Measurements from ENCODE around the gene DIABLO. TPM values are rescaled to one million over a fixed set of nuclear protein-coding genes. Genes with fewer than 3 reads are reported as not detected.
A peak's percentile ranks its signal among the peaks of the same experiment; 100 is the strongest.

DIABLO gene
- total RNA-seq, 1 donor from 2014 or later, result 76.4 TPM

DNA sequence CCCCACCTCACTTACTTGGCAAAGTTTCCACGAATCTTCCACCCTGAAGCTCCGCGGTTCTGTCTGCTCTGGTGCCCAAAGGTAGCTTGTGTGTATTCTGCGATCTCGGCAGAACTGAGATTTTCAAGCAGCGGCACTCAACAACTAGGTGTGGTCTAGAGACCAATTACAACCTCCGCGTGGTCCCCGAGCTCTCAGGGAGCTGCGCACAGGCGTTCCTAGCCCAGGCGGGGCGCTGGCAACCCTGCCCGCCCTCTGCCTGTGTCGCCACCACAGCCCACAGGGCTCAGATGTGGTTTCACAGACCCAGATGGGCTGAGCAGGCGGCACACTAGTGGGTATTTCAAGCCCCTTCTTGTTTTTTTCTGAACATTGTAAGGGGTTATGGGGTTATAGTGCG is 1.5 kb upstream of the DIABLO start:
- peaks cover 22% of the 10 kb centered on the region for H3K4me1 Mint-ChIP-seq
- no peak for DNase-seq (ENCODE audit: low spot score in 2 of 2, unreplicated experiment in 2 of 2)
- TF ChIP-seq, protein P1, sequence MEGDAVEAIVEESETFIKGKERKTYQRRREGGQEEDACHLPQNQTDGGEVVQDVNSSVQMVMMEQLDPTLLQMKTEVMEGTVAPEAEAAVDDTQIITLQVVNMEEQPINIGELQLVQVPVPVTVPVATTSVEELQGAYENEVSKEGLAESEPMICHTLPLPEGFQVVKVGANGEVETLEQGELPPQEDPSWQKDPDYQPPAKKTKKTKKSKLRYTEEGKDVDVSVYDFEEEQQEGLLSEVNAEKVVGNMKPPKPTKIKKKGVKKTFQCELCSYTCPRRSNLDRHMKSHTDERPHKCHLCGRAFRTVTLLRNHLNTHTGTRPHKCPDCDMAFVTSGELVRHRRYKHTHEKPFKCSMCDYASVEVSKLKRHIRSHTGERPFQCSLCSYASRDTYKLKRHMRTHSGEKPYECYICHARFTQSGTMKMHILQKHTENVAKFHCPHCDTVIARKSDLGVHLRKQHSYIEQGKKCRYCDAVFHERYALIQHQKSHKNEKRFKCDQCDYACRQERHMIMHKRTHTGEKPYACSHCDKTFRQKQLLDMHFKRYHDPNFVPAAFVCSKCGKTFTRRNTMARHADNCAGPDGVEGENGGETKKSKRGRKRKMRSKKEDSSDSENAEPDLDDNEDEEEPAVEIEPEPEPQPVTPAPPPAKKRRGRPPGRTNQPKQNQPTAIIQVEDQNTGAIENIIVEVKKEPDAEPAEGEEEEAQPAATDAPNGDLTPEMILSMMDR (IDR thresholded peaks at IDR 0.05; ENCODE audit: unreplicated experiment), result no peak
- H3K36me3 Mint-ChIP-seq, result peaks cover 14% of the 10 kb centered on the region
- no peak overlapping the region for H3K4me3 Mint-ChIP-seq
- H3K27ac Mint-ChIP-seq, result no peak overlapping the region
- H3K27me3 Mint-ChIP-seq (ENCODE audit: low read depth), result no peaks in the 10 kb centered on the region
- no peaks in the 10 kb centered on the region for H3K9me3 Mint-ChIP-seq

GRCh38 chr12:122226366-122227125 is 694 bp upstream of the DIABLO start:
- H3K4me1 Mint-ChIP-seq, result peaks cover 22% of the 10 kb centered on the region
- TF ChIP-seq, protein P1 (IDR thresholded peaks at IDR 0.05; ENCODE audit: unreplicated experiment), result no peak
- H3K9me3 Mint-ChIP-seq, result no peaks in the 10 kb centered on the region
- no peak overlapping the region for H3K27ac Mint-ChIP-seq
- peak overlapping the region; percentile 17 for H3K4me3 Mint-ChIP-seq
- no peaks in the 10 kb centered on the region for H3K27me3 Mint-ChIP-seq (ENCODE audit: low read depth)
- DNase-seq (ENCODE audit: low spot score in 2 of 2, unreplicated experiment in 2 of 2), result no peak
- H3K36me3 Mint-ChIP-seq, result peaks cover 12% of the 10 kb centered on the region

DNA sequence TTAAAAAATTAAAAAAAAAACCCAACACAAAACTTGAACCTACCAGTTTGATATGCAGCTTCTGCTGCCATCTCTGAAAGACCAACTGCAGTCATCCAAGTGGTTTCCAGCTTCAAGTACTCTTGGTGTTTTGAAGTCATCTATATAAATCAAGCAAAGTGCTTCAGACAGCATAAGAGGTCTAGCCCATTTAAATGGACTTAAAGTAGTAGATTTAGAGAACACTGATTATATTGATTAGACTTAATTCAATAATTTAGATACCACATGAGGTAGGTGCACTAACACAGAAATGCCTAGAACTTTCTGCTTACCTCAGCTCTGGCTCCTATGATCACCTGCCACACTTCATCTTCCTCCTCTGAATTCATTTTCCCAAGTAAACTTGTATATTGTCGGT is 9.4 kb downstream of the DIABLO start:
- Mint-ChIP-seq H3K36me3 (peaks cover 37% of the 10 kb centered on the region), H3K27me3 (ENCODE audit: low read depth) (no peaks in the 10 kb centered on the region), H3K9me3 (no peaks in the 10 kb centered on the region), H3K27ac (no peak overlapping the region), H3K4me1 (no peaks in the 10 kb centered on the region), H3K4me3 (no peak overlapping the region)
- DNase-seq (ENCODE audit: low spot score in 2 of 2, unreplicated experiment in 2 of 2), result no peak
- TF ChIP-seq, protein P1 (IDR thresholded peaks at IDR 0.05; ENCODE audit: unreplicated experiment), result no peak

DNA sequence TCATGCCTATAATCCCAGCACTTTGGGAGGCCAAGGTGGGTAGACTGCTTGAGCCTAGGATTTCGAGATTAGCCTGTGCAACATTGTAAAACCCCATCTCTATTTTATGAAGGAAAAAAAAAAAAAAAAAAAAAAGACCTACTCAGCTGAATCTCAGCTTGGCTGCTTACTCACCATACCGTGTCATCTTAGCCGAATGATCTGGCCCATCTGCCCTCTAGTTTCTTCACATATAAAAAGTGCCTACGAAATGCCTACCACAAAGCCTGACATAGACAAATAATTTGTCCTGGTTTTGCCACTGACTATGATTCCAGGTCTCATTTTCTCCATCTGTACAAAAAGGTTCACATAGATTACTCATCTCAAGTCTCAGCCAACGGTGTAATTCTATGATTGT is 10.1 kb downstream of the DIABLO start:
- H3K27me3 Mint-ChIP-seq (ENCODE audit: low read depth), result no peaks in the 10 kb centered on the region
- DNase-seq (ENCODE audit: low spot score in 2 of 2, unreplicated experiment in 2 of 2), result no peak
- peaks cover 35% of the 10 kb centered on the region for H3K36me3 Mint-ChIP-seq
- no peak overlapping the region for H3K4me3 Mint-ChIP-seq
- H3K9me3 Mint-ChIP-seq, result no peaks in the 10 kb centered on the region
- H3K4me1 Mint-ChIP-seq, result no peaks in the 10 kb centered on the region
- H3K27ac Mint-ChIP-seq, result no peak overlapping the region
- TF ChIP-seq, protein P1 (IDR thresholded peaks at IDR 0.05; ENCODE audit: unreplicated experiment), result no peak

DNA sequence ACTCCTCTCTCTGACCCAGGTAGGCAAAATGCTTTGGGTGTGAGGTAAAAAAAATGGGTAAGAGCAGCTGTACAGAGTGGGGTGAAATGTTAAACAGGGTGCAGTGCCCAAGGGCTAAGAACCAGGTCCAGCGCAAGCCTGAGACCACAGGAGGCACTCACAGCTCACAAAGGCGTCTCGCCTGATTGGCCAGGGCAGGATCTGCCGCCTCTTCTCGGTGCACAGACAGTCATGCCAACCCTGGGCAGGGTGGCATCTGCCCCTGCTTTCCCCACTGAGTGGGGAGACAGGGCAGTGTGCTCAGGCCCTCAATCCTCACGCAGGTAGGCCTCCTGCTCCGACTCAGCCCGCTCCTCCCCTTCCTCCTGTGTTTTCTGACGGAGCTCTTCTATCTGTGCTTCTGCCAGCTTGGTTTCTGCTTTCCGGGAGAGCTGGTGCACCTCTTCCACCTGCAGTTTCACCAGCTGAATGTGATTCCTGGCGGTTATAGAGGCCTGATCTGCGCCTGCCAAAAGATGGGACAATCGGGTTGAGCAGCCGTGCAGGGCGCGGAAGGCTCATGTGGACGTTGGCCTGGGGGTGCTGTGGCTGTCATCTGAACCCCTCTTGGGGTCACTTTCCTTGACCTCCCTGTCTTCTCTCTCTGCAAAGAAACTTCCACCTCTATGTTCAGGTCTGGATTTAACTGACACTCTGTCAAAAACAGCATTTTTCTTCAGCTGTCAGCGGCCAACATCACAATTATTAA is 17.6 kb downstream of the DIABLO start:
- no peak overlapping the region for H3K4me3 Mint-ChIP-seq
- H3K4me1 Mint-ChIP-seq, result peaks cover 2% of the 10 kb centered on the region
- DNase-seq (ENCODE audit: low spot score in 2 of 2, unreplicated experiment in 2 of 2), result no peak
- H3K27me3 Mint-ChIP-seq (ENCODE audit: low read depth), result peaks cover 25% of the 10 kb centered on the region
- H3K27ac Mint-ChIP-seq, result no peak overlapping the region
- no peaks in the 10 kb centered on the region for H3K9me3 Mint-ChIP-seq
- H3K36me3 Mint-ChIP-seq, result peaks cover 33% of the 10 kb centered on the region
- TF ChIP-seq, protein P1 (IDR thresholded peaks at IDR 0.05; ENCODE audit: unreplicated experiment), result no peak
